Activated CD4-positive, alpha-beta T cell treated with anti-CD3 and anti-CD28 coated beads, Interleukin-2, Interleukin-4, amounts not matched to agents 100 ng/mL and 50 ng/mL, durations not matched to agents 16 hours and 8 hours (primary cell): ENCODE data around the gene CLHC1.

ENCODE experiments used
- DNase-seq: peaks from one replicate; pipeline ENCODE4 v3.0.0-alpha.2; 2020; ENCODE audit warnings: low spot score

The CLHC1 gene

GRCh38 chr2:55169359-55169758 lies 62.7 kb downstream of the CLHC1 start:
- no peak for DNase-seq

GRCh38 chr2:55168221-55169154 lies 63.6 kb downstream of the CLHC1 start:
- peak; percentile 30 for DNase-seq

GRCh38 chr2:55165626-55166025 lies 66.5 kb downstream of the CLHC1 start:
- no peak for DNase-seq

GRCh38 chr2:55164534-55165480 lies 67.3 kb downstream of the CLHC1 start:
- DNase-seq: no peak

- DNase-seq: no peak
These were observed 68.1 kb downstream of the CLHC1 start for GRCh38 chr2:55163941-55164390.

- no peak for DNase-seq
These were observed 68.8 kb downstream of the CLHC1 start for GRCh38 chr2:55163274-55163721.

GRCh38 chr2:55162284-55163006 lies 69.6 kb downstream of the CLHC1 start:
- no peak for DNase-seq

- no peak for DNase-seq
These were observed 70.5 kb downstream of the CLHC1 start for GRCh38 chr2:55161295-55162210.

- DNase-seq: no peak
These were observed 71.7 kb downstream of the CLHC1 start for GRCh38 chr2:55160422-55160821.

GRCh38 chr2:55159752-55160151 lies 72.3 kb downstream of the CLHC1 start:
- DNase-seq: no peak

GRCh38 chr2:55159037-55159651 lies 72.9 kb downstream of the CLHC1 start:
- DNase-seq: no peak

GRCh38 chr2:55158111-55158814 lies 73.8 kb downstream of the CLHC1 start:
- no peak for DNase-seq

GRCh38 chr2:55157474-55157884 lies 74.6 kb downstream of the CLHC1 start:
- peak; percentile 5 for DNase-seq

GRCh38 chr2:55156984-55157383 lies 75.1 kb downstream of the CLHC1 start:
- no peak for DNase-seq

- no peak for DNase-seq
These were observed 75.8 kb downstream of the CLHC1 start for GRCh38 chr2:55156326-55156725.

GRCh38 chr2:55155764-55156281 lies 76.3 kb downstream of the CLHC1 start:
- DNase-seq: no peak

- DNase-seq: no peak
These were observed 76.9 kb downstream of the CLHC1 start for GRCh38 chr2:55155206-55155605.

- DNase-seq: no peak
These were observed 77.5 kb downstream of the CLHC1 start for GRCh38 chr2:55154525-55155030.
